Measurements from ENCODE around the gene SNAP23.

SNAP23 gene

GRCh38 chr15:42508263-42508690, 12.8 kb downstream of the SNAP23 start:
- Histone ChIP-seq H3K79me2 (ENCODE audit: insufficient read depth, low read length) (peaks cover 16% of the 10 kb centered on the region; the same call in 1 of the 2 replicates), H2AFZ (ENCODE audit: low read depth, low read length) (no peak overlapping the region), H3K27me3 (ENCODE audit: insufficient read depth, low read length, poor library complexity) (no peaks in the 10 kb centered on the region), H3K36me3 (ENCODE audit: insufficient read depth, low read length) (peaks cover 5% of the 10 kb centered on the region; the same call in 1 of the 2 replicates), H3K4me2 (ENCODE audit: insufficient read depth, low read length) (no peak overlapping the region), H3K4me3 (ENCODE audit: low read depth in 1 of 2, low read length in 2 of 2) (no peak overlapping the region), H3K9ac (ENCODE audit: low read depth, low read length) (no peak overlapping the region), H3K4me1 (ENCODE audit: insufficient read depth, low read length) (no peaks in the 10 kb centered on the region), H3K9me3 (ENCODE audit: insufficient read depth, low read length, severe bottlenecking) (no peaks in the 10 kb centered on the region), H3K27ac (ENCODE audit: low read length) (no peak overlapping the region), H4K20me1 (ENCODE audit: insufficient read depth, low read length) (0 out of 2 replicates have a peak, but pooled peaks cover 2% of the 10 kb centered on the region)
- TF ChIP-seq CTCF (IDR thresholded peaks at IDR 0.05; ENCODE audit: borderline replicate concordance, extremely low read depth, low read length, poor library complexity, severe bottlenecking) (no peak), EZH2 (IDR thresholded peaks at IDR 0.05; ENCODE audit: borderline replicate concordance, low read depth, low read length, severe bottlenecking) (no peak)
- ATAC-seq (ENCODE audit: insufficient read depth, low read depth) = no peak
- DNase-seq = no peak

- Histone ChIP-seq H3K36me3 (ENCODE audit: insufficient read depth, low read length) (peaks cover 18% of the 10 kb centered on the region), H3K79me2 (ENCODE audit: insufficient read depth, low read length) (peaks cover 11% of the 10 kb centered on the region; the same call in 1 of the 2 replicates), H3K9ac (ENCODE audit: low read depth, low read length) (no peak overlapping the region), H3K4me3 (ENCODE audit: low read depth in 1 of 2, low read length in 2 of 2) (no peak overlapping the region), H4K20me1 (ENCODE audit: insufficient read depth, low read length) (0 out of 2 replicates have a peak, but pooled peaks cover 2% of the 10 kb centered on the region), H2AFZ (ENCODE audit: low read depth, low read length) (no peak overlapping the region), H3K27me3 (ENCODE audit: insufficient read depth, low read length, poor library complexity) (no peaks in the 10 kb centered on the region), H3K4me2 (ENCODE audit: insufficient read depth, low read length) (no peak overlapping the region), H3K4me1 (ENCODE audit: insufficient read depth, low read length) (no peaks in the 10 kb centered on the region), H3K9me3 (ENCODE audit: insufficient read depth, low read length, severe bottlenecking) (no peaks in the 10 kb centered on the region), H3K27ac (ENCODE audit: low read length) (no peak overlapping the region)
- DNase-seq = no peak
- TF ChIP-seq CTCF (IDR thresholded peaks at IDR 0.05; ENCODE audit: borderline replicate concordance, extremely low read depth, low read length, poor library complexity, severe bottlenecking) (no peak), EZH2 (IDR thresholded peaks at IDR 0.05; ENCODE audit: borderline replicate concordance, low read depth, low read length, severe bottlenecking) (no peak)
- no peak for ATAC-seq (ENCODE audit: insufficient read depth, low read depth)
These were observed 15.0 kb downstream of the SNAP23 start for GRCh38 chr15:42510258-42511006.

- Histone ChIP-seq H3K4me2 (ENCODE audit: insufficient read depth, low read length) (no peak overlapping the region), H3K36me3 (ENCODE audit: insufficient read depth, low read length) (peaks cover 24% of the 10 kb centered on the region), H4K20me1 (ENCODE audit: insufficient read depth, low read length) (0 out of 2 replicates have a peak, but pooled peaks cover 2% of the 10 kb centered on the region), H2AFZ (ENCODE audit: low read depth, low read length) (no peak overlapping the region), H3K9ac (ENCODE audit: low read depth, low read length) (no peak overlapping the region), H3K27me3 (ENCODE audit: insufficient read depth, low read length, poor library complexity) (no peaks in the 10 kb centered on the region), H3K9me3 (ENCODE audit: insufficient read depth, low read length, severe bottlenecking) (no peaks in the 10 kb centered on the region), H3K79me2 (ENCODE audit: insufficient read depth, low read length) (peaks cover 11% of the 10 kb centered on the region; the same call in 1 of the 2 replicates), H3K27ac (ENCODE audit: low read length) (no peak overlapping the region), H3K4me3 (ENCODE audit: low read depth in 1 of 2, low read length in 2 of 2) (no peak overlapping the region), H3K4me1 (ENCODE audit: insufficient read depth, low read length) (no peaks in the 10 kb centered on the region)
- DNase-seq (no peak), ATAC-seq (ENCODE audit: insufficient read depth, low read depth) (no peak)
- TF ChIP-seq CTCF (IDR thresholded peaks at IDR 0.05; ENCODE audit: borderline replicate concordance, extremely low read depth, low read length, poor library complexity, severe bottlenecking) = no peak
- TF ChIP-seq EZH2 (IDR thresholded peaks at IDR 0.05; ENCODE audit: borderline replicate concordance, low read depth, low read length, severe bottlenecking) = no peak
These were observed 15.6 kb downstream of the SNAP23 start for GRCh38 chr15:42511007-42511391.

Measured in DND-41 (cell line).